Right lobe of liver (tissue), 6 donors: ENCODE measurements around the gene TNFAIP3. TPM values are rescaled to one million over a fixed set of nuclear protein-coding genes. Genes with fewer than 3 reads are reported as not detected.

Experiments used
- ATAC-seq, 4 donors: fragments of 200-7000 bp; cut with Tn5 transposase; one replicate each; pipeline ENCODE4 v1.9.1; 2020; ENCODE audit warnings: mild to moderate bottlenecking in 4 of 4, moderate library complexity in 4 of 4
- DNase-seq, 3 donors: peaks; one replicate each; pipeline ENCODE4 v3.0.0-alpha.2; 2020
- H3K27ac ChIP-seq, 3 donors: fragments of 200-600 bp; one replicate each; pipeline ENCODE4 v1.8.0; 2022
- H3K27me3 ChIP-seq, 2 donors: fragments of 200-600 bp; one replicate each; pipeline ENCODE4 v1.8.0; 2022
- H3K36me3 ChIP-seq, 4 donors: fragments of 200-600 bp; sonication (generic) in 1 of 4; one replicate each; pipeline versions ENCODE4 v1.5.1 to v1.8.0; 2017 to 2022; ENCODE audit warnings: control low read depth in 1 of 4
- H3K4me1 ChIP-seq, 4 donors: fragments of 200-600 bp; sonication (generic) in 1 of 4; one replicate each; pipeline versions ENCODE4 v1.5.1 to v1.8.0; 2017 to 2022; ENCODE audit warnings: control low read depth in 1 of 4
- H3K4me3 ChIP-seq, 3 donors: fragments of 200-600 bp; one replicate each; pipeline ENCODE4 v1.8.0; 2022
- H3K9me3 ChIP-seq, 4 donors: fragments of 200-600 bp; sonication (generic) in 1 of 4; one replicate each; pipeline versions ENCODE4 v1.5.1 to v1.8.0; 2017 to 2022; ENCODE audit warnings: control low read depth in 1 of 4
- CTCF ChIP-seq, 4 donors: fragments of 200-600 bp in 3 of 4; fragments of 450-650 bp in 1 of 4; IDR thresholded peaks; one replicate each; pipeline versions ENCODE4 v1.5.1 to v1.8.0; 2016 to 2022; ENCODE audit warnings: antibody characterized with exemption in 4 of 4, mild to moderate bottlenecking in 2 of 4
- POLR2A ChIP-seq: fragments of 450-650 bp; IDR thresholded peaks from one replicate; pipeline ENCODE4 v1.6.1; 2017; ENCODE audit warnings: antibody characterized with exemption, mild to moderate bottlenecking
- WGBS: methylation state at CpG from one replicate; pipeline ENCODE4 v1.1.6; 2018; ENCODE audit warnings: low coverage, low lambda C conversion rate; ENCODE audit not compliant: insufficient coverage; ENCODE audit errors: missing lambda C conversion rate; 5-methylcytosine and 5-hydroxymethylcytosine counted together
- intact Hi-C, 2 donors: fragments of 100-400 bp; cut with DNase I; formaldehyde crosslinking; loops; one replicate each; pipeline versions ENCODE4 v1.11.2 to v1.14.1; 2022
- total RNA-seq, 6 experiments: library from RNA; depleted of rRNA in 2 of 6; stranded (reverse); fragments of >200 nt in 2 of 6; fragmentation: NEBNext Ultra II Directional in 3 of 6; extraction: Animal tissue kit (Norgen Biotek cat#: 25700) in 3 of 6; gene quantifications; one replicate each; pipeline versions ENCODE4 v1.1.0 to v1.2.4, GENCODE V29; 2016 to 2023
- donor health status: DM: no; HTN: yes; CAD: no.
- donor health status: DM: no; HTN: no; CAD: no.
- donor health status: DM: no; HTN: no; CAD: no.
- donor health status: DM: no; HTN: yes; CAD: no.
- donor health status: DM: no; HTN: yes; CAD: no.

TNFAIP3 gene
- total RNA-seq, 6 experiments from 2014 or later = 8.3 to 38.1 (median 13.6) TPM

- WGBS = 85% methylated on average over 4 of the region's 4 CpGs
- DNase-seq (no peak), ATAC-seq (no peak)
- Histone ChIP-seq H3K27me3 (no peaks in the 10 kb centered on the region), H3K4me1 (no peaks in the 10 kb centered on the region), H3K36me3 (no peaks in the 10 kb centered on the region), H3K9me3 (no peaks in the 10 kb centered on the region), H3K27ac (no peak overlapping the region), H3K4me3 (no peak overlapping the region)
- intact Hi-C loops = no loop called here
- TF ChIP-seq POLR2A (no peak), CTCF (IDR thresholded peaks at IDR 0.05) (no peak)
These were observed 27.8 kb downstream of the TNFAIP3 start for GRCh38 chr6:137894779-137895385.

- Histone ChIP-seq H3K4me3 (no peak overlapping the region), H3K4me1 (peaks cover 0 to 10% (median under 1%) of the 10 kb centered on the region in 4 donors), H3K27me3 (no peaks in the 10 kb centered on the region), H3K36me3 (no peaks in the 10 kb centered on the region), H3K27ac (no peak overlapping the region), H3K9me3 (no peaks in the 10 kb centered on the region)
- intact Hi-C loops = no loop called here
- TF ChIP-seq POLR2A = no peak
- DNase-seq (no peak), ATAC-seq (no peak)
- WGBS = 96% methylated on average over 2 of the region's 3 CpGs
These were observed 29.6 kb downstream of the TNFAIP3 start for GRCh38 chr6:137896647-137897046.

GRCh38 chr6:137900815-137901214, 33.8 kb downstream of the TNFAIP3 start:
- Histone ChIP-seq H3K36me3 (no peaks in the 10 kb centered on the region), H3K4me1 (peaks cover 0 to 33% (median 4%) of the 10 kb centered on the region in 4 donors), H3K9me3 (no peaks in the 10 kb centered on the region), H3K27me3 (no peaks in the 10 kb centered on the region), H3K27ac (peak overlapping the region in 2 of 3 donors; percentile 28 to 62), H3K4me3 (no peak overlapping the region)
- DNase-seq = no peak
- intact Hi-C loops = no loop called here
- TF ChIP-seq CTCF (IDR thresholded peaks at IDR 0.05) = no peak
- TF ChIP-seq POLR2A = no peak
- ATAC-seq = no peak
- 73% methylated on average over 2 of the region's 2 CpGs for WGBS

GRCh38 chr6:137901454-137901853, 34.4 kb downstream of the TNFAIP3 start:
- TF ChIP-seq CTCF (IDR thresholded peaks at IDR 0.05) = no peak
- TF ChIP-seq POLR2A = no peak
- ATAC-seq (peak; percentile 84 to 94 (median 92)), DNase-seq (peak; percentile 79 to 92 (median 86))
- Histone ChIP-seq H3K4me1 (peaks cover 0 to 33% (median 4%) of the 10 kb centered on the region in 4 donors), H3K27ac (peak overlapping the region in 2 of 3 donors; percentile 59 to 62), H3K27me3 (no peaks in the 10 kb centered on the region), H3K4me3 (no peak overlapping the region), H3K9me3 (no peaks in the 10 kb centered on the region), H3K36me3 (no peaks in the 10 kb centered on the region)
- 29% methylated on average over 1 of the region's 1 CpG for WGBS
- intact Hi-C loops = no loop called here

- Histone ChIP-seq H3K27me3 (no peaks in the 10 kb centered on the region), H3K4me3 (no peak overlapping the region), H3K9me3 (no peaks in the 10 kb centered on the region), H3K4me1 (peaks cover 0 to 33% (median 4%) of the 10 kb centered on the region in 4 donors), H3K27ac (no peak overlapping the region), H3K36me3 (no peaks in the 10 kb centered on the region)
- intact Hi-C loops = no loop called here
- no peak for DNase-seq
- TF ChIP-seq POLR2A (no peak), CTCF (IDR thresholded peaks at IDR 0.05) (no peak)
- no peak for ATAC-seq
- 70% methylated on average over 1 of the region's 1 CpG for WGBS
These were observed 35.6 kb downstream of the TNFAIP3 start for GRCh38 chr6:137902699-137903098.
